ENCODE data around the gene SNRPD3. TPM values are rescaled to one million over a fixed set of nuclear protein-coding genes. Genes with fewer than 3 reads are reported as not detected.
"Not testable (repeated sequence)": the region's sequence is repeated elsewhere in the genome, so short reads cannot be mapped to it uniquely, and the experiment has no call there.

Gene SNRPD3
- total RNA-seq, 1 donor from 2014 or later: 147 TPM

GRCh38 chr22:24594569-24595120, 38.8 kb downstream of the SNRPD3 start:
- Histone ChIP-seq H3K36me3 (ENCODE audit: control insufficient read depth, insufficient read depth, low read length) (no peaks in the 10 kb centered on the region), H3K4me3 (ENCODE audit: low read depth, low read length) (no peak overlapping the region), H3K27me3 (ENCODE audit: control insufficient read depth, insufficient read depth, low read length) (no peaks in the 10 kb centered on the region)
- no peak for DNase-seq (ENCODE audit: low read depth)
- TF ChIP-seq CTCF (IDR thresholded peaks at IDR 0.05; ENCODE audit: insufficient read depth, low read length, severe bottlenecking): no peak
- FAIRE-seq: no peak

GRCh38 chr22:24595228-24595627, 39.4 kb downstream of the SNRPD3 start:
- Histone ChIP-seq H3K4me3 (ENCODE audit: low read depth, low read length) (no peak overlapping the region), H3K36me3 (ENCODE audit: control insufficient read depth, insufficient read depth, low read length) (no peaks in the 10 kb centered on the region), H3K27me3 (ENCODE audit: control insufficient read depth, insufficient read depth, low read length) (no peaks in the 10 kb centered on the region)
- DNase-seq (ENCODE audit: low read depth): no peak
- FAIRE-seq: no peak
- TF ChIP-seq CTCF (IDR thresholded peaks at IDR 0.05; ENCODE audit: insufficient read depth, low read length, severe bottlenecking): no peak

GRCh38 chr22:24595863-24596262, 40.1 kb downstream of the SNRPD3 start:
- H3K36me3 ChIP-seq (ENCODE audit: control insufficient read depth, insufficient read depth, low read length): no peaks in the 10 kb centered on the region
- TF ChIP-seq CTCF (IDR thresholded peaks at IDR 0.05; ENCODE audit: insufficient read depth, low read length, severe bottlenecking): no peak
- FAIRE-seq: no peak
- H3K27me3 ChIP-seq (ENCODE audit: control insufficient read depth, insufficient read depth, low read length): no peaks in the 10 kb centered on the region
- DNase-seq (ENCODE audit: low read depth): no peak
- no peak overlapping the region for H3K4me3 ChIP-seq (ENCODE audit: low read depth, low read length)

- not testable (repeated sequence) for H3K27me3 ChIP-seq (ENCODE audit: control insufficient read depth, insufficient read depth, low read length); H3K36me3 ChIP-seq (ENCODE audit: control insufficient read depth, insufficient read depth, low read length); H3K4me3 ChIP-seq (ENCODE audit: low read depth, low read length); DNase-seq (ENCODE audit: low read depth); FAIRE-seq
Measured at GRCh38 chr22:24597076-24597475, 41.3 kb downstream of the SNRPD3 start.

GRCh38 chr22:24599514-24599913, 43.7 kb downstream of the SNRPD3 start:
- no peak overlapping the region for H3K4me3 ChIP-seq (ENCODE audit: low read depth, low read length)
- FAIRE-seq (no peak), DNase-seq (ENCODE audit: low read depth) (no peak)
- no peaks in the 10 kb centered on the region for H3K27me3 ChIP-seq (ENCODE audit: control insufficient read depth, insufficient read depth, low read length)
- no peak for TF ChIP-seq CTCF (IDR thresholded peaks at IDR 0.05; ENCODE audit: insufficient read depth, low read length, severe bottlenecking)
- no peaks in the 10 kb centered on the region for H3K36me3 ChIP-seq (ENCODE audit: control insufficient read depth, insufficient read depth, low read length)

GRCh38 chr22:24599958-24600715, 44.3 kb downstream of the SNRPD3 start:
- not testable (repeated sequence) for DNase-seq (ENCODE audit: low read depth); H3K4me3 ChIP-seq (ENCODE audit: low read depth, low read length); H3K36me3 ChIP-seq (ENCODE audit: control insufficient read depth, insufficient read depth, low read length); FAIRE-seq; H3K27me3 ChIP-seq (ENCODE audit: control insufficient read depth, insufficient read depth, low read length)
